Activated effector memory CD4-positive, alpha-beta T cell treated with anti-CD3 and anti-CD28 coated beads, Interleukin-2, amount 50 U/mL, for 16 hours (primary cell): ENCODE measurements around the gene PDS5A.
"Not testable (repeated sequence)": the region's sequence is repeated elsewhere in the genome, so short reads cannot be mapped to it uniquely, and the experiment has no call there.

Source experiments
- DNase-seq: peaks from one replicate; pipeline ENCODE4 v3.0.0-alpha.2; 2020

The PDS5A gene

DNA sequence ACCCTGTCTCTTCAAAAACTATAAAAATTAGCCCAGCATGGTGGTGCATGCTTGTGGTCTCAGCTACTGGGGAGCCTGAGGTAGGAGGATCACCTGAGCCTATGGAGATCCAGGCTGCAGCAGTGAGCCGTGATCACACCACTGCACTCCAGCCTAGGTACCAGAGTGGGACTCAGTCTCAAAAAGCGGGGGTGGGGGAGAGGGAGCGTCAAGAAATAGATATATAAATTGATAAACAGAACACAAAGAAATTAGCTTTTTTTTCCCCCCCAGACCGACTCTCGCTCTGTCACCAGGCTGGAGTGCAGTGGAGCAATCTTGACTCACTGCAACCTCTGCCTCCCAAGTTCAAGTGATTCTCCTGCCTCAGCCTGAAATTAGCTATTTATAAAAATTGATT lies 14.1 kb downstream of the PDS5A start:
- DNase-seq = peak; percentile 27

DNA sequence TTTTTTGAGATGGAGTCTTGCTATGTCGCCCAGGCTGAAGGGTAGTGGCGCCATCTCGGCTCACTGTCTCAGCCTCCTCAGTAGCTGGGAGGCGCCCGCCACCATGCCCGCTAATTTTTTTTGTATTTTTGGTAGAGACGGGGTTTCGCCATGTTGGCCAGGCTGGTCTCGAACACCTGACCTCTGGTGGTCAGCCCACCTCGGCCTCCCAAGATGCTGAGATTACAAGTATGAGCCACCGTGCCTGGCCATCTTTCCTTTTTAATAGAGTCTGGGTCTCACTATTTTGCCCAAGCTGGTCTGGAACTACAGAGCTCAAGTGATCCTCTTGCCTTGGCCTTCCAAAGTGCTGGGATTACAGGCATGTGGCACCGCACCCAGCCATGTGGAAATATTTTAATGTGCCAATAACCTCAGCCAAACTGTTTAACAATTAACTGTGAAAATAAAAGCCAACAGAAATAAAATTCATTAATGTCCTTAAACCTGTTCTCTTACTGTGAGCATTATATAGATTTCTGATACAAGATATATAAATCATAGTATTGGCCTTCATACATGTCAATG lies 16.3 kb downstream of the PDS5A start:
- DNase-seq = peak; percentile 24

DNA sequence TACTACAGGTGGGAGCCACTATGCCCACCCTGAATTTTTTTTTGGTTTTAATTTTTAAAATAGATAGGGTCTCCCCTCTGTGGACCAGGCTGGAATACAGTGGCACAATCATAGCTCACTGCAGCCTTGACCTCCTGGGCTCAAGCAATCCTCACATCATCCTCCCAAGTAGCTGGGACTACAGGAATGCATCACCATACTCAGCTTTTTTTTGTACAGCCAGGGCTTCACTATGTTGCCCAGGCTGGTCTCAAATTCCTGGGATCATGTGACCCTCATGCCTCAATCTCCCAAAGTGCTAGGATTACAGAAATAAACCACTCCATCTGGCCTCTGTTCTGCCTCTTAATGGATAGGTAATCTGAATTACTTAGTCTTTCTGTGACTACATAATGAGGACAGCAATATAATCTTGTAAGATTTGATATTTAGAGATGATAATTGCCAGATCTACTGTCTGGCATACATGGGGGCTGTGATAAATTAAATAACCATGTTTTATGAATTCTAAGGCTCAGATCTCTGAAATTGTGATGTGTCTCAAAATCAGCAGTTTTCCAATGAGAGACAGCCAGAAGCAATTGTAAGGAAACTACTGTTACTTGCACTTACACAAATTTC lies 26.7 kb downstream of the PDS5A start:
- peak; percentile 39 for DNase-seq

DNA sequence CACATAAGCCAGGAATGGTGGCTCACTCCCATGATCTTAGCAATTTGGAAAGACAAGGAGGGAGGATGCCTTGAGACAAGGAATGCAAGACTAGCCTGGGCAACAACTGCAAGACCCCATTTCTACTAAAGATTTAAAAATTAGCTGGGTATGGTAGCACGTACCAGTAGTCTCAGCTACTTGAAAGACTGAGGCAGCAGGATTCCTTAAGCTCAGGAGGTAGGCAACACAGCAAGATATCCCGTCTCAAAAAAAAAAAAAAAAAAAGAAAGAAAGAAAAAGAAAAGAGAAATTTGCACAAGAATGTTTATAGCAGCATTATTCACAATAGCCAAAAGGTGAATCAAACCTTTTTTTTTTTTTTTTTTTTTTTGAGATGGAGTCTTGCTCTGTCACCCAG lies 29.7 kb downstream of the PDS5A start:
- no peak for DNase-seq

DNA sequence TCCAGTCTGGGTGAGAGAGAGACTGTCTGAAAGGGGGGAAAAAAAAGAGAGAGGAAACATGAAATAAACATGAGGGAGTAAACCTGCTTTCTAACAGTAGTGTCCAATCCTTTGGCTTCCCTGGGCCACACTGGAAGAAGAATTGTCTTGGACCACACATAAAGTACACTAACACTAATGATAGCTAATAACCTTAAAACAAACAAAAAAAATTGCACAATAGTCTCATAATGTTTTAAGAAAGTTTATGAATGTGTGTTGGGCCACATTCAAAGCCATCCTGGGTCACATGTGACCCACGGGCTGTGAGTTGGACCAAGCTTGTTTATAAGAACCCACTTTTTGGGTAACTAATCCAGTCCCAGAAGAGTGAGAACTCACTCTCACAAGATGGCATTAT lies 30.3 kb downstream of the PDS5A start:
- no peak for DNase-seq

DNA sequence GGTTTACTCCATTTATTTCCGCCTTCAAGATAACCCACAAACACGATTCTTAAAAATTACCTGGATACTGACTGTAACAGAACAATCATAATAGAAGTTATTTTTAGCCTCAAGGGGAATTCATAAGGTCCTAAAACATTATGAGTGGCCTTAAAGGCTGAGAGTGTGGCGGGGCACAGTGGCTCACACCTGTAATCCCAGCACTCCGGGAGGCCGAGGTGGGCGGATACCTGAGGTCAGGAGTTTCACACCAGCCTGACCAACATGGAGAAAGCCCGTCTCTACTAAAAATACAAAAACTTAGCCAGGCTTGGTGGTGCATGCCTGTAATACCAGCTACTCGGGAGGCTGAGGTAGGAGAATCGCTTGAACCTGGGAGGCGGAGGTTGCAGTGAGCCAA lies 33.5 kb downstream of the PDS5A start:
- DNase-seq = not testable (repeated sequence)

DNA sequence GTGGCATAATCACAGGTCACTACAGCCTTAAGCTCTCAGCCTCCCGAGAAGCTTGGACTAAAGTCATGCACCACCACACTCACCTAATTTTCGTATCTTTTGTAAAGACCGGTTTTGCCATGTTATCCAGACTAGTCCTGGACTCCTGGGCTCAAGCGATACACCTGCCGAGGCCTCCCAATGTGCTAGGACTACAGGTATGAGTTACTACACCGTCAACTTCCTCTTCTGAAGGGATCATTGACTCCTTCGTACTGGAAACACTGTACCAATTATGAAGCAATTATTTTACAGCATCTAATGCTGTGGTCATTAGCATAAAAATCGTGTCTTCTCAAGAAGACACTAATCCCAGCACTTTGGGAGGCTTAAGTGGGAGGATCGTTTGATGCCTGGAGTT lies 35.2 kb downstream of the PDS5A start:
- no peak for DNase-seq

DNA sequence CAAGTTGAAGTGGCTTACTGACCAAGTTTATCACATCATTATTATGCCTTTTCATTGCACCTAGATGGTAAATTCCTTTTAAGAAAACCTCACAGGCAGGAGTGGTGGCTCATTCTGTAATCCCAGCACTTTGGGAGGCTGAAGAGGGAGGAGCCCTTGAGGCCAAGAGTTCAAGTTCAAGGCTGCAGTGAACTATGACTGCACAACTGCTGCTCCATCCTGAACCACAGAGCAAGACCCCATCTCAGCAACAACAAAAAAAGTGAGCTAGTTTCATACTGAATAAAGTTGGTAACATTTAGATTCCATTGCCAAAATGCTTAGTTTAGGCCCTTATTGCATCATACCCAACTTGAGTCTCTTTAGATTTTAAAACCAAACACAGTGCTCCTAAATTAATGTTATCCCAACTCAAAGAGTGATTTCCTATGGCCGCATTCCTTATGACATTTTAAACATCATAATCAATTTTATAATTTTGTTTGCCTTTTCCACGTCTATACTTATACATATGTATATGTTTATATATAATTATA lies 36.0 kb downstream of the PDS5A start:
- no peak for DNase-seq

DNA sequence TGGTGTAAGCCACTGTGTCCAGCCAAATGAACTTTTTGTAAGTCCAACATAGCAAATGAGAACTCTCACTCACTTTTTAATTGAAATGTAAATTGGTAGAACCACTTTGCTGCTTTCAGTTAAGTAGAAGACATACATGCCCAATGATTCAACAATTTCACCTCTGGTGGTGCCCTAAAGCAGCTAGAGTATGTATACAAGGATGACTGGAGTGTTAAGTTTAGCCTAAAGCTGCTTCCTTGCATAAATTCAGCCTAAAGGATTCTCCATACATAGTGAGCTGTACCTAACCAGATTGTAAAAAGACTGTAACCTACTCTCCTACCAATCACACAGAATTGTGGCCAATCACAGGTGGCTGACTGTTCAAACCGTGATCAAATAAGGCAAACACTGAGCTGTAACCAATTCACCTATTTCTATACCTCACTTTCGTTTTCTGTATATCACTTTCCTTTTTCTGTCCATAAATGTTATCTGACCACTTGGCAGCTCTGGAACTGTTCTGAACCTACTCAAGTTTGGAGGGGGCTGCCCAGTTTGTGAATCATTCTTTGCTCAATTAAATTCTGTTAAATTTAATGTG lies 39.9 kb downstream of the PDS5A start:
- no peak for DNase-seq

DNA sequence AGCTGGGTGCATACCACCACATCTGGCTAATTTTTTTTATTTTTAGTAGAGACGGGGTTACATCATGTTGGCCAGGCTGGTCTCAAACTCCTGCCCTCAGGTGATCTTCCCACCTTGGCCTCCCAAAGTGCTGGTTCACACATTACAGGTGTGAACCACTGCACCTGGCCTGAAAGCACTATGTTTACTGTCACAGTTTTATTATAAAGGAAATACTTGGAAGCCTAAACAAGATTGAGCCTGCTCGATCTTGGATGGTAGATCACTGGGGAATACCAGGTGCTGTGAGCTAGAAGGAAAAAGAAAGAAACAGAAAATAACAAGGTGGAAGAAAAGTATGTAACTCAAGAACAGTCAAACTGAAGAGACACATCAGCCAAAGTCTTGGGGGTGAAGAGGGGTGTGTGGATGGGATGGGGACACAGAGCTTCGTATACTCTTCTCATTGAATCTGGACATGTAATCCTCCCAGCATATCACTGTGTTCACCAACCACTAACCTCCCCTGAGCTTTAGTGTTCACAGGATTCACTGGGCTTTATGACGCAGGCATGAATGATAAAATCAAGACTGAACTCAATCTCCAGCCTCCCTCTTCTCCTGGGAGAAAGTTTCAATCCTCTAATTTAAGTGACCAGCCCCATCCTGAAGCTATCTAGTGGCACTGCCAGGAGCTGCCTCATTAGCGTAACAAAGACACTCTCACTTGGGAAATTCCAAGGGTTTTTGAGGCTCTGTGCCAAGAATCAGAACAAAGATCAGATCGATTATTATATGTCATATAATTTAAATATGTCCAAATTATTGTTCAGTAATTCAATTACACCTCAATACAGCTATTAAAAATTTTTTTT lies 40.9 kb downstream of the PDS5A start:
- DNase-seq = no peak

DNA sequence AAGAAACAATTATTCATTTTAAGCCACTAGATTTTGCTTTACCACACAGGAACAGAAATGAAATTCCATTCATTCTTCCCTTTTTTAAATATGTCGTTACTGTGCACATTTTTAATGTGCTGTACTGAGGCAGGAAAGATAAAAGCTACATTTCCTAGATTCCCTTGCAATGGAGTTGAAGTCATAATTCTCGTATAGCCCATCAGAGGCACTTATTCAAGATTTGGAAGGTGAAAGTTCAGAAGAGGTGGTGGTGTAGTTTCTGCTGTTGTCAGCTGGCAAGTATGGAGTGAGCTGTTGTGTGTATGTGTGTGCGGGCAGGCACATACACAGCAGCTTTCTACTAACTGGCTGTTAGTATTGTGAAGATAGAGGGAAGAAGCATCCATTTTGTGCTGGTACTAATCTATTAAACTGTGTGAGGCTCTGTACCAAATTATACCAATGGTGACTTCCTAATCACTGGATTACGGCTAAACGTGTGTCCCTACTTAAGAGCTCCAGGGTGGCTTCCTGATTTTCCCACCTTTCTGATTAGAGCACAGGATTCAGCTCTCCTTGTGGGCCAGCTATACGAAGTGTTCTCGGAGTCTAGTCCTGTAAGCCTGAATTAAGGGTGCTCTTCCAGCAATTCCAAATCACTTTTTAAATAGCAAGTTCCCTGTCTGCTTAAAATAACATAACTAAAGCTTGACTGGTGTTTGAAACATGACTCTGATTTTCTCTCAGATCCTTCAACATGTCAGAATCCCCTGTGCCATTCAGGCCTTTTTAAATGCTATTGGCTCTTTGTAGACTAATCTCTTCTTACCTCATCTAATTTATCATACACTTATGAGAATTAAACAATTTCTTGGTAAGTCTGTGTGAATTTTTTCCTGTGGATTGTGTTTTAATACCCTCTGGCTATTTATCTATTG lies 43.8 kb downstream of the PDS5A start:
- DNase-seq = no peak

DNA sequence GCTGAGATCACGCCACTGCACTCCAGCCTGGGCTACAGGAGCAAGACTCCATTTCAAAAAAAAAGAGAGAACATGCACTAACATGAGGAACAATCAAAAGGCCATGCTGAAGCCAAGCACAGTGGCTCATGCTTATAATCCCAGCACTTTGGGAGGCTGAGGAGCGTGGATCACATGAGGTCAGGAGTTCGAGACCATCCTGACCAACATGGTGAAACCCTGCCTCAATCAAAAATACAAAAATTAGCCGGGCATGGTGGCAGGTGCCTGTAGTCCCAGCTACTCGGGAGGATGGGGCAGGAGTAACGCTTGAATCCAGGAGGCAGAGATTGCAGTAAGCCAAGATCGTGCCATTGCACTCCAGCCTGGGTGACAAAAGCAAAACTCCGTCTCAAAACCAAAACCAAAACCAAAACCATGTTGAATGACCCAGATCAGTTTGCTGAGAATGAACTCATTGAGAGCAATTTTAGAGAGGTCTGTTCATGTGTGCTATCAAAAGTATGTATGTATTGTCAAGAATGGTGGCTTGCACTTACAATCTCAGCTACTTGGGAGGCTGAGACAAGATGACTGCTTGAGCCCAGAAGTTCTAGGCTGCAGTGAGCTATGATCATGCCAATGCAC lies 44.8 kb downstream of the PDS5A start:
- DNase-seq = no peak

DNA sequence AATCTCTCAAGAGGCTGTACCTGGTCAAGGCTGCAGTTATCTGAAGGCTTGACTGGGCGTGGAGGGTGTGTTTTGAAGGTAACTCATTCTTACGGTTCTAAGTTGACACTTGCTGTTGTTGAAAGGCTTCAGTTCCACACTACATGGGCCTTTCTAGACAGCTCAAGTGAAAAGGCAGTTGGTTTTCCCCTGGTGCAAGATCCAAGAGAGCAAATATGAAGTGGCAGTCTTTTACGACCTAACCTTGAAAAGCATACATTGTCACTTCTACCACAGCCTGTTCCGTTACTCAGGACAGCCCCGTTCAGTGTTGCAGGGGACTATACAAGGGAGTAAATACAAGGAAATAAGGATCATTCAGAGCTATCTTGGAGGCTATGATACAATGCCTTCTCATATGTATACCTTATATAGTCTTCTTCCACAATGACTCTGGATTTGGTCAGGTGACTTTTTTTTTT lies 46.2 kb downstream of the PDS5A start:
- no peak for DNase-seq

DNA sequence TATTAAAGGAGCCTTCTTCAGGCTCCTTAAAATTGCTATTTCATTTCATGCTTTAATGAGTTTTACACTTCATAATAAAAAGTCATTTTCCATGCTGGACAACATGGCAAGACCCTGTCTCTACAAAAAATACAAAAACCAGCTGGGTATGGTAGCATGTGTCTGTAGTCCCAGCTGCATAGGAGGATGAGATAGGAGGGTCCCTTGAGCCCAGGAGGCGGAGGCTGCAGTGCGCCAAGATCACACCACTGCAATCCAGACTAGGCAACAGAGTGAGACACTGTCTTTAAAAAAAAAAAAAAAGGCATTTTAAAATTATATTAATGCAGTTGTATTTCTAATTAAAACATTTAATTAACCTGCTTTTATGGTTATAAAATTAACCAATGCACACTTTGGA lies 49.2 kb downstream of the PDS5A start:
- no peak for DNase-seq

DNA sequence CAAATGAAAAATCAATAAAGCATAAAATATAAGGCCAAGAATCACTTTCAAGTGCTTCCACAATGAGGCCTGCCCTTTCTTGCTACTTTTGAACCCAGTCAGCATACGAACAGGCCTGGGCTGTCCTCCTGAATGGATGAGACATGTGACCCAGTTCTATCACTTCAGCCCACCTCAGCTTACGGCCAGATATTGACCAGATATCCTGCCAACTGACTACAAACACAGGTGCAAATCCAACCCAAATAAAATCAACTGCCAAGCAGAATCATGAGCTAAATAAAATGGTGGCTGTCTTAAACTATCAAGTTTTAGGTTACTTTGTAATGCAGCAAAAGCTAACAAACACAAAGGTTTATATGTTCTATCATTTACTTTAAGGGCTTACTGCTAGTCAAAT lies 53.7 kb downstream of the PDS5A start:
- DNase-seq = no peak

DNA sequence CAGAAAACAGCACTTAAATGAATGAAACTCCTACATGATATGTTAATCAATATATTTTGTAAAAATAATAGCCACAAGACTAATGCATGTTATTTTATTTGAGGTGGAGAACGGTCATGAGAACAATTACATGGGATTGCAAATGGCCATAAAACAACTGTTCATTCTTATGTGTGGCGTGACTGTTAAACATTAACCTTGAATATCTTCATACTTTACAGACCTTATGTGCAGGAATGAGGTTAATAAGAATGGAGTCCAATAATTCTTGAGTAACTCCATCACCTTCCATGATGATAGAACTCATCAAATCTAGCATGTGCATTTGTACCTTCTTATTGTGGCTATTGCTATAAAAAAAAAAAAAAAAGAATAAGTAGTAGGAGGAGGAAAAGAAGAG lies 55.3 kb downstream of the PDS5A start:
- no peak for DNase-seq

DNA sequence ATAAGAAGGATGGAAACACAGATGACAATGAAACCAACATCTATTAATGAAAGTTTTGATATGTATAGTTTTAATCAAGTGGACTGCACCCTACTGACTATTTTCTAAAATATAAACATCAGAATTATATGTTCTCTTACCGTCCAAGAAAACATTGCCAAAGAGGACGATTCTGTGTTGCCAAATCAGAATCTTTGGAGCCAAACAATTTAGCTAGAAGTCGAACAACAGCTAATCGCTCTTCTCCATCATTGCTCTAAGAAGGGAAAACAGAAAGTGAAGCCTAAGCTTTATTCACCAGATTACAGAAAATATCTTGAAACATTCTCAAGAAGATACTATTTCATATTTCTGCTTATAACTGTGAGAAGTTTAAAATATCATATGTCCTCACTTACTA lies 64.2 kb downstream of the PDS5A start:
- no peak for DNase-seq

DNA sequence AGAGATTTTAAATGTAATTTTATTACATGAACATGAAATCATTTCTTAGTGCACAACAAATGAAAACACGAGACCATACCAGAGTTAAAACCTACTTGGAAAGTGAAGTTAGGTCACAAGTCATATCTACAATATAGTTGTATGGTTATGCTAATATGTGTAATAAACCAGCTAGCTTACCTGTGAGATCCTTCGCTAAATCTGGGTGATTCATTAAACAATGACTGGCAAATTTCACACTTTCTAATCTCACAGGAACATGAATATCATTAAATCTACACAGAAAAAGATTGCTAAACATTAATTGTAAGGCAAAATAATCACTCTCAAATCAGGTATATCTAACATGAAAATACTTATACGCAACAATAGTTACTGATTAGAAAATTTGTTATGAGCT lies 67.6 kb downstream of the PDS5A start:
- no peak for DNase-seq

DNA sequence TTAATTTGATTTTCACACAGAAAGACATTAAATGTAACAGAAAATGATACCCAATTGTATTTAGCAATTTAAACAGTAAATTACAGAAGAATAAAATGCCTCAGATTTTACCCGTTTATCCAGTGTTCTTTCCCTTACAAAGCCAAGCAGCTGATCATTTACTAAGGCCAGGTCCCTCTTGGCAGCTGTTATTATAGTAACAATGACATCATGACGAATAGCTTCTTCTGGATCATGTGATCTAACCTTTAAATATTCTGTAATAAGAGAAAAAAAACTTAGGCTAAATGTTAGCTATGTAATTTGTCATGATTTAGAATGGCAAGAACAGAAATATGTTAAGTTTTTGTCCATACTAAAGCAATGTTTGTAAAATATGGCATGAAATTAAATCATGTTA lies 69.4 kb downstream of the PDS5A start:
- DNase-seq = no peak

DNA sequence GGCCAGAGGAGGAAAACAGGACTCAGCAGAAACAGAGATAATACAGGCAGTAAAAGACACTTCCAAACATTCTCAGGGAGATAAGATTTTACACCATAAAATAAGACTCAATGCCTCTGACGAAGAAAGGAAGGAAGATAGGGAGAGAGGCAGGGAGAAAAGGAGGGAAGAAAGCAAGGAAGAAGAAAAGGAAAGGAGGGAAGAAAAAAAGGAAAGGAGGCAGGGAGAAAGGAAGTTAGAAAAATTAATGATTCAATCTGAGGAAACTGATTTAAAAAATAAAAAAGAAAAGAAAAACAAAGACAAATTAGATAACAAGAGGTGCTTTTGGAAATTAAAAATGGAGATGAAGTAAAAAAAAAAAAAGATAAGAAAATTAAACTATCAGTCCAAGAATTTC lies 72.1 kb downstream of the PDS5A start:
- no peak for DNase-seq

DNA sequence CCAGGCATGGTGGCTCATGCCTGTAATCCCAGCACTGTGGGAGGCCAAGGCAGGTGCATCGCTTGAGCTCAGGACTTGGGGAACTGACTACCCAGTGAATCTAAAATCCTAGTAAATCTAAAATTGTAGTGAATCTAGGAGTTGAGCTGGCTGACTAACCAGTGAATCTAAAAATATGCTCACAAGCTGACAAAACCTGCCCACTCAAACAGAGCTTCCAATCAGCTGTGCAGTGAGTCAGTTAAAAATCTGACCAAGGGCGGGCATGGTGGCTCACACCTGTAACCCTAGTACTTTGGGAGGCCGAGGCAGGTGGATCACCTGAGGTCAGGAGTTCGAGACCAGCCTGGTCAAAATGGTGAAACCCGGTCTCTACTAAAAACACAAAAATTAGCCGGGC lies 72.7 kb downstream of the PDS5A start:
- not testable (repeated sequence) for DNase-seq

DNA sequence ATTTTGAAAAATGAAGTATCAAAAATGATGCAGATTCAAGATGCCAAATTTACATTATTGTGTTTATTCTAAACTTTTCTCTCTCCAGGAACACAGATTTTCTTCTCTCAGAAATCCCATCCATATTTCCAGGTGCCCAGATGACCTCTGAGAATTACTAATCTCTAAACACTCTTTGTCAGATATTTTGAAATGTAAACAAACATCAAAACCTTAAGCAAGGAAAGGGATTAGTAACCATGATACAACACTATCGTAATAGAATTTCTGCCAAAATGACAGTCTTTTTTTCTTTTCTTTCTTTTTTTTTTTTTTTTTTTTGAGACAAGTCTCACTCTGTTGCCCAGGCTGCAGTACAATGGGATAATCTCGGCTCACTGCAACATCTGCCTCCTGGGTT lies 76.7 kb downstream of the PDS5A start:
- DNase-seq = no peak
